Breast epithelium (tissue), 4 donors: Measurements from ENCODE around the gene LITAF. TPM values are rescaled to one million over a fixed set of nuclear protein-coding genes. Genes with fewer than 3 reads are reported as not detected.
"Not testable (repeated sequence)": the region's sequence is repeated elsewhere in the genome, so short reads cannot be mapped to it uniquely, and the experiment has no call there.

Experiments
- DNase-seq, 2 donors: peaks; one replicate each; pipeline ENCODE4 v3.0.0-alpha.2; 2019; ENCODE audit warnings: low spot score in 2 of 2
- H3K27ac ChIP-seq, 2 donors: fragments of 200-600 bp; sonication (generic) in 1 of 2; one replicate each; pipeline ENCODE4 v1.5.1; 2016 to 2019; ENCODE audit warnings: mild to moderate bottlenecking in 1 of 2
- H3K27me3 ChIP-seq, 2 donors: fragments of 200-600 bp; sonication (generic) in 1 of 2; one replicate each; pipeline versions ENCODE4 v1.5.1 to v1.6.0; 2017 to 2019; ENCODE audit warnings: control low read depth in 1 of 2, mild to moderate bottlenecking in 1 of 2
- H3K36me3 ChIP-seq: fragments of 200-600 bp; one replicate; pipeline ENCODE4 v1.5.1; 2019
- H3K4me1 ChIP-seq, 2 donors: fragments of 200-600 bp; sonication (generic); one replicate each; pipeline ENCODE4 v1.5.1; 2016 to 2019; ENCODE audit warnings: control low read depth in 1 of 2
- H3K4me3 ChIP-seq, 3 donors: fragments of 200-600 bp; sonication (generic); 1 replicate in 2 of 3; 2 replicates in 1 of 3; pipeline ENCODE4 v1.5.1; 2016 to 2019; ENCODE audit warnings: mild to moderate bottlenecking in 3 of 3, moderate library complexity in 2 of 3
- H3K9me3 ChIP-seq, 2 donors: fragments of 200-600 bp; sonication (generic) in 1 of 2; one replicate each; pipeline ENCODE4 v1.5.1; 2016 to 2019; ENCODE audit warnings: control low read depth in 1 of 2
- POLR2A ChIP-seq: fragments of 450-650 bp; IDR thresholded peaks from one replicate; pipeline ENCODE4 v1.6.1; 2016; ENCODE audit warnings: antibody characterized with exemption, mild to moderate bottlenecking, moderate library complexity
- POLR2AphosphoS5 ChIP-seq, 3 donors: sonication (generic); formaldehyde crosslinking; IDR thresholded peaks; one replicate each; pipeline ENCODE4 v1.6.1; 2017; ENCODE audit warnings: antibody characterized with exemption in 3 of 3
- intact Hi-C: fragments of 100-400 bp; cut with DNase I; formaldehyde crosslinking; loops from one replicate; pipeline ENCODE4 v1.15.1; 2023; ENCODE audit warnings: low total_unique reads
- total RNA-seq, 3 donors: library from RNA; depleted of rRNA; stranded (reverse); fragments of >200 nt; gene quantifications; one replicate each; pipeline ENCODE4 v1.1.0, GENCODE V29; 2016
- TF ChIP-seq, protein P1 (sequence below), 3 donors: fragments of 450-650 bp; IDR thresholded peaks; one replicate each; pipeline ENCODE4 v1.5.1; 2016 to 2017; ENCODE audit warnings: antibody characterized with exemption in 3 of 3, mild to moderate bottlenecking in 3 of 3, moderate library complexity in 3 of 3

Gene LITAF
- total RNA-seq, 3 donors from 2014 or later, result 50.6 to 109 (median 59.0) TPM

DNA sequence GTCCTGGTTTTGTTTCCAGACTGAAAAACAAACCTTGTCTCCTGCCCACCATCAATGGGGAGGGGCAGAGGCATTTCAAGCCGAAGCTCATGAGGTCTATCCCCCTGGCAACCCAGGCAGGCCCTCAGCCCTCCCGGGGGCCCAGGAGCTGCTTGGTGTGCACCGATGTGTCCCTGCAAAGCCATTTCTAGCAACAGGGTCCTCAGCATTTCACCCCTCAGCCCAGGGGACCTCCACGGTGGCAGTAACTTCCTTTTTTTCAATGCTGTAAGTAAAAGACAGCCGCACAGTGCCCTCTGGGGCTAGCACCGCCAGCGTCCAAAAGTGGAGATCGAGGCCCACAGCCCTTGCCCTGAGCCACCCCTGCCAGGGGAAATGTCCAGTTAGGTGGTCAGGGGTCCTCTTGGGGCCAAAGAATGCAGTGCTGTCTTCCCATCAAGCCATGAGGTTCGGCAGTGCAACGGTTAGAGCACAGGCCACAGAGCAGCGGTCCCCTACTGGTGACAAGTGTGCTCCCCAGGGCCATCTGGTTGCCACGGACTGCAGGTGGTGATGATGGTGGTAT lies 79.9 kb downstream of the LITAF start:
- no peak overlapping the region for H3K4me3 ChIP-seq
- no peaks in the 10 kb centered on the region for H3K9me3 ChIP-seq
- peaks cover 0 to 5% of the 10 kb centered on the region in 2 donors for H3K4me1 ChIP-seq
- TF ChIP-seq POLR2A (no peak), POLR2AphosphoS5 (IDR thresholded peaks at IDR 0.05) (no peak)
- TF ChIP-seq, protein P1, sequence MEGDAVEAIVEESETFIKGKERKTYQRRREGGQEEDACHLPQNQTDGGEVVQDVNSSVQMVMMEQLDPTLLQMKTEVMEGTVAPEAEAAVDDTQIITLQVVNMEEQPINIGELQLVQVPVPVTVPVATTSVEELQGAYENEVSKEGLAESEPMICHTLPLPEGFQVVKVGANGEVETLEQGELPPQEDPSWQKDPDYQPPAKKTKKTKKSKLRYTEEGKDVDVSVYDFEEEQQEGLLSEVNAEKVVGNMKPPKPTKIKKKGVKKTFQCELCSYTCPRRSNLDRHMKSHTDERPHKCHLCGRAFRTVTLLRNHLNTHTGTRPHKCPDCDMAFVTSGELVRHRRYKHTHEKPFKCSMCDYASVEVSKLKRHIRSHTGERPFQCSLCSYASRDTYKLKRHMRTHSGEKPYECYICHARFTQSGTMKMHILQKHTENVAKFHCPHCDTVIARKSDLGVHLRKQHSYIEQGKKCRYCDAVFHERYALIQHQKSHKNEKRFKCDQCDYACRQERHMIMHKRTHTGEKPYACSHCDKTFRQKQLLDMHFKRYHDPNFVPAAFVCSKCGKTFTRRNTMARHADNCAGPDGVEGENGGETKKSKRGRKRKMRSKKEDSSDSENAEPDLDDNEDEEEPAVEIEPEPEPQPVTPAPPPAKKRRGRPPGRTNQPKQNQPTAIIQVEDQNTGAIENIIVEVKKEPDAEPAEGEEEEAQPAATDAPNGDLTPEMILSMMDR (IDR thresholded peaks at IDR 0.05), result no peak
- no peak for DNase-seq
- H3K27ac ChIP-seq, result peak overlapping the region in 1 of 2 donors; percentile 52
- intact Hi-C loops, result no loop called here
- no peaks in the 10 kb centered on the region for H3K36me3 ChIP-seq
- H3K27me3 ChIP-seq, result no peaks in the 10 kb centered on the region

DNA sequence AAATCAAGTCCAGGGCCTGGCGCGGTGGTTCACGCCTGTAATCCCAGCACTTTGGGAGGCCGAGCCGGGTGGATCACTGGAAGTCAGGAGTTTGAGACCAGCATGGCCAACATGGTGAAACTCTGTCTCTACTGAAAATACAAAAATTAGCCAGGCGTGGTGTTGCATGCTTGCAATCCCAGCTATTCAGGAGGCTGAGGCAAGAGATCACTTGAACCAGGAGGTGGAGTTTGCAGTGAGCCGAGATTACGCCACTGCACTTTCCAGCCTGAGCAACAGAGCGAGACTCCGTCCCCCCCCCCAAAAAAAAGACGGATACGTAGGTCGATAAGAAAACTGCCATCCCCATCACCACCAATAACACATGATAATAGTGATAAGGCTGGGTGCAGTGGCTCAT lies 82.5 kb downstream of the LITAF start:
- DNase-seq, H3K9me3 ChIP-seq, intact Hi-C loops: not testable (repeated sequence)

DNA sequence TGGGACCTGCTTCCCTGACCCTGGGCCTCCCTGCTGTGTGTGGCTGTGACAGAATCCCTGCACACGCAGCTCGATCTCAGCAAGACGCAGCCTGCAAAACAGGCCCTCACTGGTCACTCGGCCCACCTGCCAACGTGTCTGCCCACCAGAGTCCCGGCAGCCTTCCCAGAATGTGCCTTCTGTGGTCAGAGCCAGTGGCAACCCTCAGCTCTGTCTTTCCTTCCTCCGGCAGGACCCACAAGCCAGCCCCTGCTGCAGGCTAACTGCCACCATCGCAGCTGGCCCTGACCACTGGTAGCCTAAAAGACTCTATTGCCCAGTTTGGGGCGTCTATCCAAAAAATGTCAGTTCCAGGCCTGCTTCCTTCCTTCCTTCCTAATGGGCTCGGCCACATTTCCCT lies 83.2 kb downstream of the LITAF start:
- no peaks in the 10 kb centered on the region for H3K36me3 ChIP-seq
- H3K27me3 ChIP-seq, result no peaks in the 10 kb centered on the region
- TF ChIP-seq POLR2A (no peak), POLR2AphosphoS5 (IDR thresholded peaks at IDR 0.05) (no peak)
- TF ChIP-seq, protein P1 (IDR thresholded peaks at IDR 0.05), result no peak
- intact Hi-C loops, result no loop called here
- H3K9me3 ChIP-seq, result no peaks in the 10 kb centered on the region
- peaks cover 0 to 5% of the 10 kb centered on the region in 2 donors for H3K4me1 ChIP-seq
- peak overlapping the region; percentile 34 to 49 for H3K27ac ChIP-seq
- DNase-seq, result no peak
- no peak overlapping the region for H3K4me3 ChIP-seq

More for the DNA sequence above, 82.5 kb downstream of the LITAF start:
- not testable (repeated sequence) for H3K4me3 ChIP-seq, H3K27me3 ChIP-seq, H3K4me1 ChIP-seq, H3K36me3 ChIP-seq
- H3K27ac ChIP-seq, result peak overlapping the region; percentile 34 to 49

DNA sequence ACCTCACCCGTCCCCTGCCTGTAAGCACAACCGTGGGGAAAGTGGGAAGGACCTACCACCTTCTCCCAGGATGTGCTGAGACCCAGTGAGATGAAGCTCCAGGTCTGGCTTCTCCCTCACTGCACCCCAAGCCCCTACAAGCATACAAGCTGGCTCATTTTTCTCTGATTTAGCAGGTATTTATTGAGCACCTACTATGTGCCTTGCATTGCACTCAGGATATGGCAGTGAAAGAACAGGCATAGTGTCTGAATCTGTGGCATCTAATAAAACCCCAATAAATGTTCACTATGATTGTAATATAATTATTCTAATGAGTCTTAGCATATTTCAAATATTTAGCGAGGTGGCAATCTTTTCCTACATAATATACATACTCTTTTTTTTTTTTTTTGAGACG lies 84.5 kb downstream of the LITAF start:
- TF ChIP-seq POLR2AphosphoS5 (IDR thresholded peaks at IDR 0.05) (no peak), POLR2A (no peak)
- TF ChIP-seq, protein P1 (IDR thresholded peaks at IDR 0.05), result no peak
- intact Hi-C loops, result no loop called here
- Histone ChIP-seq H3K27ac (no peak overlapping the region), H3K4me3 (no peak overlapping the region), H3K4me1 (peaks cover 0 to 7% of the 10 kb centered on the region in 2 donors), H3K36me3 (no peaks in the 10 kb centered on the region), H3K27me3 (no peaks in the 10 kb centered on the region), H3K9me3 (no peaks in the 10 kb centered on the region)
- no peak for DNase-seq

DNA sequence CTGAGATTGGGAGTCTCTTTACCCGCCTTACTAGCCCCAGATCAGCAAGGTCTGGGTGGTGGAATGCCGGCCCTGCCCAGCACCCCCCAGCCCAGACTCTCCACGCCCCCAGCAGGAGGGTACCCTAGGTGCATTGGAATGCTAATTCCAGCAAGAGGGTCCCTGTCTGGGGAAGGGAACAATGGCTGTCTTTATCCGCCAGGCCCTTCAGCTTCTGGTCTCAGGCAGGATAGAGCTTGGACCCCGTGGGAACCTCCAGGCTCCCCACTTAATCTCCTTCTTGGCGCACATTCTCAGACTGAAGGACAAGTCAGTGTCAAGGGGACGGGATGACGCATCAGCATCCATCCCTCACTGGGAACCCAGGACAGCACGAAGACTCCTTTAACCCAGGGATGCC lies 85.1 kb downstream of the LITAF start:
- H3K9me3 ChIP-seq, result no peaks in the 10 kb centered on the region
- no peak for TF ChIP-seq POLR2AphosphoS5 (IDR thresholded peaks at IDR 0.05)
- TF ChIP-seq, protein P1 (IDR thresholded peaks at IDR 0.05), result no peak
- TF ChIP-seq POLR2A, result no peak
- intact Hi-C loops, result no loop called here
- H3K27me3 ChIP-seq, result no peaks in the 10 kb centered on the region
- no peak for DNase-seq
- H3K36me3 ChIP-seq, result no peaks in the 10 kb centered on the region
- H3K4me1 ChIP-seq, result peaks cover 0 to 13% of the 10 kb centered on the region in 2 donors
- no peak overlapping the region for H3K27ac ChIP-seq
- H3K4me3 ChIP-seq, result no peak overlapping the region
